NCI-H2171 treated with DMSO at 0.1 percent for 48 hours (cell line): ENCODE results near the gene BID.

Source experiments
- DNase-seq: peaks from one replicate; lab custom pipeline; 2025; lab: John Stamatoyannopoulos, UW

The BID gene

GRCh38 chr22:17738386-17739128, 35.7 kb downstream of the BID start:
- no peak for DNase-seq

- DNase-seq = no peak
These were observed 40.1 kb downstream of the BID start for GRCh38 chr22:17734187-17734586.

GRCh38 chr22:17733466-17733865, 40.8 kb downstream of the BID start:
- no peak for DNase-seq

- DNase-seq = no peak
These were observed 41.9 kb downstream of the BID start for GRCh38 chr22:17732251-17732854.

- no peak for DNase-seq
These were observed 44.7 kb downstream of the BID start for GRCh38 chr22:17729561-17729960.

DNA sequence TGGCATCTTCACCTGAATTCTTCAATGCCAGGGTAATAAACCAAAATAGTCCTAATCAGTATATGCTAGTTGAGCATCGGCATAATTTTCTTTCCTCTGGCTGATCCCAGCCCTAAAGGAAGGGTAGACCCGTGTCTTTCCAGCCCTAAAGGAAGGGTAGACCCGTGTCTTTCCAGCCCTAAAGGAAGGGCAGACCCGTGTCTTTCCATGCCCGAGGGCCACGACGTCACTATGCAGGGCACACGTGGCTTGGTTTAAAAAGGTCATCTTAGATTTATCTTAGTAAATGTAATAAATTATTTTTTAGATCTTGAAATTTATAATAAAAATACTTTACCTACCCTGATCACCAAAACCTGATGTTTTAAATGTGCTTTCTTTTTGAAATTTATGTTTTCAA, 45.5 kb downstream of the BID start:
- no peak for DNase-seq

DNA sequence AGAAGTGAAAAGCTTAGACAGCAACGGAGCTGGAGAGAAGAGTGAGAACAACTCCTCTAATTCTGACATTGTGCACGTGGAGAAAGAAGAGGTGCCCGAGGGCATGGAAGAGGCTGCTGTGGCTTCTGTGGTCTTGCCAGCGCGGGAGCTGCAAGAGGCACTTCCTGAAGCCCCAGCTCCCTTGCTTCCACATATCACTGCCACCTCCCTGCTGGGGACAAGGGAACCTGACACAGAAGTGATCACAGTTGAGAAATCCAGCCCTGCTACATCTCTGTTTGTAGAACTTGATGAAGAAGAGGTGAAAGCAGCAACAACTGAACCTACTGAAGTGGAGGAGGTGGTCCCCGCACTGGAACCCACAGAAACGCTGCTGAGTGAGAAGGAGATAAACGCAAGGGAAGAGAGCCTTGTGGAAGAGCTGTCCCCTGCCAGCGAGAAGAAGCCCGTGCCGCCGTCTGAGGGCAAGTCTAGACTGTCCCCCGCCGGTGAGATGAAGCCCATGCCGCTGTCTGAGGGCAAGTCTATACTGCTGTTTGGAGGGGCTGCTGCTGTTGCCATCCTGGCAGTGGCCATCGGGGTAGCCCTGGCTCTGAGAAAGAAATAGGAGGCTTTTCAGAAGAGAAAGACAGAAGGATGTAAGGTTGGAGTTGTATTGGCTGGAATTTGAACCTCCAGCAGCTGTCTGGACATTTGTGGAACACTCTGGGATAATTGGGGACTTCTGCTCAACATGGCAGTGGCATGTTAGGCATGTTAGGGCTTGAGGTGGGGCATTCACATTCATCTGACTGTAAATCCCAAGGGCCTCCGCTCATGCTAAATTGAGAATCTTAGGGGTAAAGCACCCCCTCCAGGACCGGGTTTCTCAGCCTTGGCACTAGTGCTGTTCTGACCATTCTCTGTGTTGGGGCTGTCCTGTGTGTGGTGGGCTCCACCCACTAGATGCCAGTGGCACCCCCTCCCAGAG, 47.1 kb downstream of the BID start:
- no peak for DNase-seq

DNA sequence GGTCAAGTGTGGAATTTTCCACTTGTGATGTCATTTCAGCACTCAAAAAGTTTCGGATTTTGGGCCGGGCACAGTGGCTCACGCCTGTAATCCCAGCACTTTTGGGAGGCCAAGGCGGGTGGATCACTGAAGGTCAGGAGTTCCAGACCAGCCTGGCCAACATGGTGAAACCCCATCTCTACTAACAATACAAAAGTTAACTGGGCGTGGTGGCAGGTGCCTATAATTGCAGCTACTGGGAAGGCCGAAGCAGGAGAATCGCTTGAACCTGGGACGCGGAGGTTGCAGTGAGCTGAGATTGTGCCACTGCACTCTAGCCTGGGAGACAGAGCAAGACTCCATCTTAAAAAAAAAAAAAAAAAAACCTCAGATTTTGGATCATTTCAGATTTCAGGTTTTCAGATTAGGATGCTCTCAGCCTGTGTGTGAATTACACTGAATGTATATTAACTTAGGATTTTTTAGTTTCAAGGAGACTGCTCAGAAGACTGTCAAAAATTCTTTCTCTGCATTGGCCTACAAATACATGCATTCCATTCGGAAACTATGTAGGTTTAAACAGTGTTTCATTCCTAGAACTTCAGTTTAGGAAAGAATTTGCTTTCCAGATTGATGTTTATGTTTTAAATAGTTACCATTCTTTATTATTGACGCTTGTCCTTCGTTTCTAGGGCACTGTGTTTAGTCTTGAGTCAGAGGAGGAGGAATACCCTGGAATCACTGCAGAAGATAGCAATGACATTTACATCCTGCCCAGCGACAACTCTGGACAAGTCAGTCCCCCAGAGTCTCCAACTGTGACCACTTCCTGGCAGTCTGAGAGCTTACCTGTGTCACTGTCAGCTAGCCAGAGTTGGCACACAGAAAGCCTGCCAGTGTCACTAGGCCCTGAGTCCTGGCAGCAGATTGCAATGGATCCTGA, 48.0 kb downstream of the BID start:
- no peak for DNase-seq

DNA sequence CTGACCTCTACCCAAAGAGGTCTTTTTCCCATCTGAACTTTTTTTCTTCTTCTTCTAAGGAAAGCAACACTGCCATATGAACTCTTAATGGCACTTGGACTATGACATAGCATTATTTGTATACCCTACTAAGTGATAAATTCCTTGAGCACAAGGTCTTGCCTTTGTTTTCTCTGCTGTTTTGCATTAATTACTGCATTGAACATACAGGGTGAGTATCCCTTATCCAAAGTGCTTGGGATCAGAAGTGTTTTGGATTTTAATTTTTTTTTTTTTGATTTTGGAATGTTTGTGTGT, 48.8 kb downstream of the BID start:
- DNase-seq = no peak

DNA sequence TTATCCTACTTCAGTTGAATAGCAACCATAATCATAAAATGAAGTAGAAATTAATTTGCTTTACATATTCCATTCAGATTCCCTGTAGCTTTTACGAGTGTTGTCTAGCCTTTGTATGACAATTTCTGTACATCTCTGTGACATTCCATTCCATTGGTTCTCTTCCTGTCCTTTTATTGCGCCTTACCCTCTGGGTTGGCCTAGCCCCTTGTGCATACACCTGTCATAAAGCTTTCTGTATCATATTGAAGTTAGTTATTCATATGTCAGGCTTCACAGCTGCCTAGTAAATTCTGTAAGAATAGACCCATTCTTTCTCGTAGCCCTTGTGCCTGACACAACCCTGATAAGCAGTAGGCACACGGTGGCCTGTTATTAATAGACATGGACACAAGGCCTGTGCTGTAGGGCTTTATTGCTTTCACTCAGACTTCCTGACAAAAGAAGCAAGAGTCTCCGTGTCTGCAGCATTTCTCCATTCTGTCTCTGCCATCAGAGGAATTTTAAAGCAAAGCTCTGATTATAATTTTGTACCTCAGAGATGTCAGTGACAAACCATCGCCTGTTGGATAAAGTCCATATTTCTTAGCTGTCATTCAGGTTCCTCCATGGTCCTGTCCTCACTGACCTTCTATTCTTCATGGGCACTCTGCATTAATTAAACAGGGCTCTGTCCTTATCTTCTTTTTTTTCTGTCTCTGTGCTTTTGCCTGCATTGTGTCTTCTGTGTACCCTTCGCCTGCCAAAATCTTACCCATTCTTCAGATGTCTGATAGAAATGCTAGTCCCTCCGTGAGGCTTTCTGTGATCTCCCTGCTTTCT, 49.4 kb downstream of the BID start:
- DNase-seq = no peak

DNA sequence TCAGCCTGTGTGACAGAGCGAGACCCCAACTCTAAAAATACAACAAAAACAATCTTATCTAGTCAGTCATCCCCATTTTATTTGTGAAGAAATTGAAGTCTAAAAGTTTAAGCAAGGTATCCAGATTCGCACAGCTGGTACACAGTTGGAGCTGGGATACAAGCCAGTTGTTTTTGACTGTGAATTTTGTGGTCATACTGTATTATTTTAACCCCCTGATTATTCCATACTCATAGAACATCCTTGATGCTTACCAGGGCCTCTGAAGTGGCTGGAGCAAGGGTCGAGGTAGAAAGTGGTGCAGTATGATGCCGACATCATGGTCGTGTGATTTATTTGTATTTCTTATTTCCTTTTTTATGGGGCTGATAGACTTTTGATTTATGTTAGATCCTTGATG, 50.0 kb downstream of the BID start:
- DNase-seq = no peak

GRCh38 chr22:17719911-17720310, 54.4 kb downstream of the BID start:
- DNase-seq = no peak

DNA sequence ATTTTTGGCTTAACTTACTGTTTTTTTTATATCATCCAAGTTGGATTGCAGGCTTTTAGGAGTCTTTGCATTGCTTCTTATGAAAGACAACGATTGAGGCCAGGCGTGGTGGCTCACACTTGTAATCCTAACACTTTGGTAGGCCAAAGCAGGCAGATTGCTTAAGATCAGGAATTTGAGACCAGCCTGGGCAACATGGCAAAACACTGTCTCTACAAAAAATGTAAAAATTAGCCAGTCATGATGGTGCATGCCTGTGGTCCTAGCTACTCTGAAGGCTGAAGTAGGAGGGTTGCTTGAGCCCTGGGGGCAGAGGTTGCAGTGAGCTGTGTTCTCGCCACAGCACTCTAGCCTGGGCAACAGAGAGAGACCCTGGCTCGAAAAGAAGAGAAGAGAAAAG, 56.6 kb downstream of the BID start:
- DNase-seq = no peak

DNA sequence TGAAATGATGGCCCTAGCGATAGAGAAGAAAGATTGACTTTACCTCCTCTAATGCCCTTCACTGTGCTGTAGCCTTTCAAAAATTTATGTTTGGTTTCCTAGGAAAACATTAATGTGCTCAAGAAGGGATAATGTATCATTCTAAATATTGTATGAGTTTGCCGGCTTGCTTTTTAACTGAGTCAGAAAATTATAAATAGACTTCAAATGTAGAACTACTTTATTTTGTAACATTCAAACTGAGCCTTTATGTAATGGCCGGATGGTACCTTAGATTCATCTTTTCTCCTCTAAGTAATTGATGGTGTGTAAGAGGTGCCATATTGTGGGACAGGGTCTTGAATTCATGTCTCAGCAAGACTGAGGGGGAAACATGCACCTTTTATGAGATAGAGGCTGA, 57.7 kb downstream of the BID start:
- no peak for DNase-seq

DNA sequence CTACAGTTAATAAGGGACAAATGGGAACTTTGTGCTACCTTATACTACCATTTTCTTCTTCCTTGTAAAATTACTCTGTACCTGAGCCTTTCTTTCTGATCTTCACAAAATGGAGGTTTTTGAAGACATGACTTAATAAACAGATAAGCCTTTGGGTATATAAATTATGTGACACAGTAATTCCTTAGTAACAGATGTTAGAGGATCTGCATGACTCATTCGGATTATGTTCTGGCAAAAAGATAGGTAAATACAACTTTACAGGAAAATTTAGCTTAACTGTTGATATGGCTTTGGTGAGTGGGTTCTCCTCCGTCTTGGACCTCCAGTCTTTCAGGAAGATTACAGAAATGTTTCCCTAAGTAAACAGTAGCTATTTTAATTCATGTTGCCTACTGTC, 61.8 kb downstream of the BID start:
- DNase-seq = no peak

GRCh38 chr22:17710023-17710422, 64.2 kb downstream of the BID start:
- no peak for DNase-seq

GRCh38 chr22:17707526-17707925, 66.7 kb downstream of the BID start:
- no peak for DNase-seq

DNA sequence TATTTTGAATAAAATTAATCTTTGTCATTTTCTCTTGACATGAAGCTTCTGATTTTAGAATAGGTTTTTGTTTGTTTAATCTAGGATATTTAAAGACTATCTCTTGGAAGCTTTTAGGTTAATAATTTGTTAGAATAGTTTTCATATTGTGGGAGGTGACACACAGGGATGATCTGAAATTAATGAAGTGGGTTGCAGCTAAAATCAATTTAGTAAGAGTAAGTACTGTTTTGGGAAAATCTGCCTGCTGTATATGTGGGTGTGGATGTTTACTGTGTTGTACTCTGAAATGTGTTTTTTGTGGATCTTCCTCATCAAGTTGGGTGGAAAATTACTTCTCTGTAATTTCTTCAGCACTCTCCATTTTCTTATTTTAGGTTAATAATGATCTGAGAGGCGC, 67.3 kb downstream of the BID start:
- no peak for DNase-seq

- no peak for DNase-seq
These were observed 68.0 kb downstream of the BID start for GRCh38 chr22:17705951-17706900.

DNA sequence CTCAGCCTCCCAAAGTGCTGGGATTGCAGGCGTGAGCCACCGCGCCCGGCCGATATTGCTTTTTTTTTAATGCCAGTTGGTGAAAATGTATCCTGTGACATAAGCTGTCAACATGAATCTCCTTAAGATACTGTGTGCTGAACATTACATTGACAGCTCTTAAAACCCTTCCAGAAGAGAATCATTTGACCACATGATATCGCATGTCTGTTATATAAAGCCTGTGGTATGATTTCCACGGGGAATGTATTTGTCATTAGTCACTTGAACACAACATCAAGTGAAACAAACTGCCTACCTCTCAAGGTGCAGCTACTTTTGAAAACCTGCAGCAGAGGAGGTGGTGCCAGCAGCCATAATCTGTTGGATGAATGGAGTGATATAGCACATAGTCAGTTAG, 68.7 kb downstream of the BID start:
- DNase-seq = no peak
